Fibroblast of the aortic adventitia (primary cell): ENCODE measurements around the gene CX3CL1. TPM values are rescaled to one million over a fixed set of nuclear protein-coding genes. Genes with fewer than 3 reads are reported as not detected.

Source experiments
- DNase-seq: peaks from one replicate; pipeline ENCODE4 v3.0.0-alpha.2; 2010; ENCODE audit warnings: low read depth
- H3K4me3 ChIP-seq: 2 replicates; pipeline ENCODE4 v1.5.1; 2011; ENCODE audit warnings: low read depth, mild to moderate bottlenecking, control low read depth, low read length, moderate library complexity
- total RNA-seq: library from RNA; depleted of rRNA; stranded (reverse); fragments of >200 nt; gene quantifications from 2 replicates; pipeline ENCODE4 v1.2.3, GENCODE V29; 2012; ENCODE audit warnings: low replicate concordance
- TF ChIP-seq, protein P1 (sequence below): IDR thresholded peaks from 2 replicates; pipeline ENCODE4 v1.5.1; 2011; ENCODE audit warnings: mild to moderate bottlenecking, low read length, control low read depth, inconsistent platforms; ENCODE audit not compliant: insufficient read depth

The CX3CL1 gene
- total RNA-seq, 1 donor, result 0.18 TPM

DNA sequence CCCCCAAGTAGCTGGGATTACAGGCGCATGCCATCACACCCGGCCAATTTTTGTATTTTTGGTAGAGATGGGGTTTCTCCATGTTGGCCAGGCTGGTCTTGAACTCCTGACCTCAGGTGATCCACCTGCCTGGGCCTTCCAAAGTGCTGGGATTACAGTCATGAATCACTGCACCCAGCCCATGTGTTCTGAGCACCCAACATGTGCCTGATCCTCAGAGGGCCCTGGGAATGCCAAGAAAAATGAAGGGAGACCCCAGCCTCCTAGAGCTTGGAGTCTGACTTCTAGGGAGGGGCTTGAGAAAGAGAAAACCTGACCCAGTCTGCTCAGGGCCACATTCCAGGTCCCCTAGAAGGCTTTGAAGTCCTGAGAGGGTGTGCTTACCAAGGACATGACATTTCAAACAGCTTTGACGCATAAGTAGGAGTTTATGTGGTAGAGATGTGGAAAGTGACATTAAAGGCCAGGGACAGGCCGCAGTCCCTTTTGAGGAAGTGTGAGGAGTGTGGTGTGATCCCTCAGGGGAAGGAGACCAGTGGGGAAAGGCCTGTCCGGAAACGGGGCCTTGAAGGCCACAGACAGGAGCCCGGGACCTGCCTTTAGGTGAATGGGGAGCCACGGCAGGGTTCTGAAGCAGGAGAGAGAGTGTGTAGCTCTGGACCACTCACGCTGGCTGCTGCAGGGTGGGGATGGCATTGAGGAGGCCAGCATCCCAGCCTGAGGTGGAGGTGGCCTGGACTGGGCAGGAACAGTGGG, 14.8 kb upstream of the CX3CL1 start:
- H3K4me3 ChIP-seq, result no peak overlapping the region
- TF ChIP-seq, protein P1, sequence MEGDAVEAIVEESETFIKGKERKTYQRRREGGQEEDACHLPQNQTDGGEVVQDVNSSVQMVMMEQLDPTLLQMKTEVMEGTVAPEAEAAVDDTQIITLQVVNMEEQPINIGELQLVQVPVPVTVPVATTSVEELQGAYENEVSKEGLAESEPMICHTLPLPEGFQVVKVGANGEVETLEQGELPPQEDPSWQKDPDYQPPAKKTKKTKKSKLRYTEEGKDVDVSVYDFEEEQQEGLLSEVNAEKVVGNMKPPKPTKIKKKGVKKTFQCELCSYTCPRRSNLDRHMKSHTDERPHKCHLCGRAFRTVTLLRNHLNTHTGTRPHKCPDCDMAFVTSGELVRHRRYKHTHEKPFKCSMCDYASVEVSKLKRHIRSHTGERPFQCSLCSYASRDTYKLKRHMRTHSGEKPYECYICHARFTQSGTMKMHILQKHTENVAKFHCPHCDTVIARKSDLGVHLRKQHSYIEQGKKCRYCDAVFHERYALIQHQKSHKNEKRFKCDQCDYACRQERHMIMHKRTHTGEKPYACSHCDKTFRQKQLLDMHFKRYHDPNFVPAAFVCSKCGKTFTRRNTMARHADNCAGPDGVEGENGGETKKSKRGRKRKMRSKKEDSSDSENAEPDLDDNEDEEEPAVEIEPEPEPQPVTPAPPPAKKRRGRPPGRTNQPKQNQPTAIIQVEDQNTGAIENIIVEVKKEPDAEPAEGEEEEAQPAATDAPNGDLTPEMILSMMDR, result no peak
- DNase-seq, result no peak

DNA sequence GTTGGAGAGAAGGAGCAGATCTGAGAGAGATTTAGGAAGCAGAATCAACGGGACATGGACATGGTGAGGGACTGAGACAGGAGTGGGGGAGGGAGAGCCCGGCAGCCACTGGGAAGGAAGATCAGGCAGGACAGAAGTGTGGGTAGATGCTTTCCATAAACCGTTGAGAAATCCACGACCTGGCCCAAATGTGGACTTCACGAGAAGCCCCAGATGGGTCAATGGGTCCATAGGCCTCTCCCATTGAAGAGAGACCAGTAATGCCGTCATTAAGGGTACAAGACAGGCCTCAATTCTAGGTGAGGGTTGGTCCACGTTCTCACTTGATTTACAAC, 14.2 kb upstream of the CX3CL1 start:
- TF ChIP-seq, protein P1, result no peak
- DNase-seq, result no peak
- H3K4me3 ChIP-seq, result no peak overlapping the region

DNA sequence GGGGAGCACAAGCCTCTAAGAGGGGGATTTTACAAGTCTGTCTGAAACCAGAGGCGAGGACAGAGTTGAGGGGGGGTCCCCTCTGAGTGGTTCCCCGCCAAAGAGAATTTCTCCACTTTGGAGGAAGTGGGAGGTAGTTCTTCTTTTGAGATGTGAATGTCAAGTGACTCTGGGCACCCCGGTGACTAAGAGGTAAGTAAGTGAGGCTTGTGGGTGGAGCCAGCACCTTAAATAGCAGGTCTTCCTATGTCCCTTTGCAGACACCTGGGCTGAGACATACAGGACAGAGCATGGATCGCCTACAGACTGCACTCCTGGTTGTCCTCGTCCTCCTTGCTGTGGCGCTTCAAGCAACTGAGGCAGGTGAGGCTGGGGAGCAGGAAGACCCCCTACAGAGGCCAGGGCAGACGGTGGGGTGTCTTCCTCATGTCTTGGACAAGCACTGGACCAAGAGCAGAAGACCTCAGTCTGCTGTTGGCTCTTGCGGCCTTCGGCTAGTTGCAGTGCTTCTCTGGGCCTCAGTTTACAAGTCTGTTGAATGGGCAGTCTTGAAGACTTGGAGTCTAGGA, 13.7 kb upstream of the CX3CL1 start, which contains the start of gene CCL22:
Gene CCL22 (plus strand): TSS at position 257 of the 569 bp plus-strand sequence. CDS start 34 bp downstream, at position 291.
- no peak for DNase-seq
- TF ChIP-seq, protein P1, result no peak

DNA sequence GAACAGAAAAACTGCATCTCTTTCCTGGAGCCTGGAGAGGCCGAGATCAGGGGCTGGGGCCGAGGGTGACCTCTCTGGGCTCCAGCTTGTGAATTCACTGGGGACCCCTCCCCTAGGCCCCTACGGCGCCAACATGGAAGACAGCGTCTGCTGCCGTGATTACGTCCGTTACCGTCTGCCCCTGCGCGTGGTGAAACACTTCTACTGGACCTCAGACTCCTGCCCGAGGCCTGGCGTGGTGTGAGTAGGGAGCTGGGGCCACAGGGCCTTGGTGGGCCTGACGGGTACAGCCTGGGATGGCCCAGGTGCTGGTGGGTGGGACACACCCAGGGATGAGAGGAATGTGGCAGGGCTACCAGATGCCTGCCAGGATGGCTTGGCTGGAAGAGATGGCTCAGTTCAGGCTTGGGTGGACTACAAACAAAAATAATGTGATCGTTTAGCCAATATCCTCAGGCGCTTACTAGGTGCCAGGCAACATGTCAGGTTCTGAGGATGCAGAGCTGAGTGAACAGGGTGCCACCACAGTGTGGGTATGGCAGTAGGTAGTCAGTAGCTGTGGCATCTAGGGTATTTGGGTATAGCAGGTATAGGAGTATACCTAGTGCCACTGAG, 11.9 kb upstream of the CX3CL1 start:
- TF ChIP-seq, protein P1, result no peak
- H3K4me3 ChIP-seq, result no peak overlapping the region
- no peak for DNase-seq

More for the DNA sequence above, 13.7 kb upstream of the CX3CL1 start, which contains the start of gene CCL22:
- H3K4me3 ChIP-seq, result no peak within 1 kb of the TSS

DNA sequence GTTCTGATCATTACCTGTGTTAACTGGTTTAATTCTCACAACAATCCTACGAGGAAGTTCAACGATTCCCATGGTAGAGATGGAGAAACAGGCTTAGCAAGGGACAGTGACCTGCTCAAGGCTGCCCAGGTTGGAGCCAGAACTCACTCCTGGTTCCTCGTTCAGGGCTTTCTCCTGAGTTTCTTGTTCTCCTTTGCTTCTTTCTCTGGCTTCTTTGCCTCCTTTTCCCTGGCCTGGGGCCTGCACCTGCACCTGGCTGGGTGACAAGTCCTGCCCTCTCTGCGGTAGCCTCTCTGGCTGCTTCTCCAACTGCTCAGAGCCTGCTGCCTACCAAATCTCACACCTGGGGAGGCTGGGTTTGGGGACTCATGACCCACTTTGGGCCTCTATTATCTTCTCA, 10.9 kb upstream of the CX3CL1 start:
- TF ChIP-seq, protein P1, result no peak
- no peak for DNase-seq
- no peak overlapping the region for H3K4me3 ChIP-seq

DNA sequence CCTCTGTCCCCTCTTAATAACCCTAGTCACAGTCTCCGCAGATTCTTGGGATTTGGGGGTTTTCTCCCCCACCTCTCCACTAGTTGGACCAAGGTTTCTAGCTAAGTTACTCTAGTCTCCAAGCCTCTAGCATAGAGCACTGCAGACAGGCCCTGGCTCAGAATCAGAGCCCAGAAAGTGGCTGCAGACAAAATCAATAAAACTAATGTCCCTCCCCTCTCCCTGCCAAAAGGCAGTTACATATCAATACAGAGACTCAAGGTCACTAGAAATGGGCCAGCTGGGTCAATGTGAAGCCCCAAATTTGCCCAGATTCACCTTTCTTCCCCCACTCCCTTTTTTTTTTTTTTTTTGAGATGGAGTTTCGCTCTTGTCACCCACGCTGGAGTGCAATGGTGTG, 8.1 kb upstream of the CX3CL1 start:
- no peak overlapping the region for H3K4me3 ChIP-seq
- no peak for DNase-seq
- TF ChIP-seq, protein P1, result no peak
